Measurements from ENCODE around the gene TIMM44. TPM values are rescaled to one million over a fixed set of nuclear protein-coding genes. Genes with fewer than 3 reads are reported as not detected.

The TIMM44 gene
- total RNA-seq, 2 donors from 2014 or later = 47.3 to 83.4 TPM

GRCh38 chr19:7926021-7926726, 17.3 kb downstream of the TIMM44 start, which contains the start of gene CTXN1:
Gene CTXN1, minus strand, starts transcription at chr19:7926135. Its CDS starts 597 bp downstream, at chr19:7925538.
- 16% methylated on average over 31 of the region's 65 CpGs for WGBS
- Histone ChIP-seq H3K36me3 (peaks cover 9 to 10% of the 10 kb centered on the region in 2 donors), H3K27me3 (replicated peaks; ENCODE audit: insufficient read depth) (no peaks in the 10 kb centered on the region), H3K4me1 (replicated peaks) (peaks cover 21% of the 10 kb centered on the region), H3K27ac (peak within 1 kb of the TSS; percentile 55 to 90), H3K9me3 (no peaks in the 10 kb centered on the region), H3K4me3 (peak within 1 kb of the TSS; percentile 33 to 55)
- intact Hi-C loops (cut with DNase I) = loop anchor here (5.0 kb wide), 1 partner anchor 394 kb away; no protein-coding TSS in a partner anchor
- TF ChIP-seq CTCF (IDR thresholded peaks at IDR 0.05) (no peak), POLR2A (IDR thresholded peaks at IDR 0.05) (no peak), POLR2AphosphoS5 (IDR thresholded peaks at IDR 0.05) (no peak)
- DNase-seq (ENCODE audit: low spot score) = peak; percentile 69

- peaks cover 21% of the 10 kb centered on the region for H3K4me1 ChIP-seq (replicated peaks)
Measured at GRCh38 chr19:7925171-7925851, 18.2 kb downstream of the TIMM44 start.

GRCh38 chr19:7924651-7925170, 18.8 kb downstream of the TIMM44 start:
- peaks cover 20% of the 10 kb centered on the region for H3K4me1 ChIP-seq (replicated peaks)
- no peaks in the 10 kb centered on the region for H3K27me3 ChIP-seq (replicated peaks; ENCODE audit: insufficient read depth)
- intact Hi-C loops (cut with DNase I) = loop anchor here (5.0 kb wide), 1 partner anchor 392 kb away; no protein-coding TSS in a partner anchor
- H3K4me3 ChIP-seq = peak overlapping the region; percentile 33 to 55
- H3K27ac ChIP-seq = peak overlapping the region in 1 of 2 donors; percentile 58
- DNase-seq (ENCODE audit: low spot score) = no peak
- TF ChIP-seq POLR2A (IDR thresholded peaks at IDR 0.05) = no peak
- TF ChIP-seq POLR2AphosphoS5 (IDR thresholded peaks at IDR 0.05) = no peak
- no peak for TF ChIP-seq CTCF (IDR thresholded peaks at IDR 0.05)
- H3K36me3 ChIP-seq = peaks cover 7 to 10% of the 10 kb centered on the region in 2 donors
- H3K9me3 ChIP-seq = no peaks in the 10 kb centered on the region
- WGBS = 52% methylated on average over 34 of the region's 34 CpGs

More at GRCh38 chr19:7925171-7925851, 18.2 kb downstream of the TIMM44 start:
- H3K9me3 ChIP-seq = no peaks in the 10 kb centered on the region
- WGBS = under 1% methylated on average over 42 of the region's 98 CpGs
- intact Hi-C loops (cut with DNase I) = loop anchor here (5.0 kb wide), 1 partner anchor 393 kb away; no protein-coding TSS in a partner anchor
- H3K27me3 ChIP-seq (replicated peaks; ENCODE audit: insufficient read depth) = no peaks in the 10 kb centered on the region
- peak overlapping the region; percentile 33 to 55 for H3K4me3 ChIP-seq
- peak overlapping the region in 1 of 2 donors; percentile 58 for H3K27ac ChIP-seq
- peak; percentile 37 for DNase-seq (ENCODE audit: low spot score)
- peaks cover 7 to 10% of the 10 kb centered on the region in 2 donors for H3K36me3 ChIP-seq
- no peak for TF ChIP-seq POLR2AphosphoS5 (IDR thresholded peaks at IDR 0.05)
- TF ChIP-seq POLR2A (IDR thresholded peaks at IDR 0.05) = no peak
- peak; percentile 59 to 81 (median 75) for TF ChIP-seq CTCF (IDR thresholded peaks at IDR 0.05)

GRCh38 chr19:7924241-7924640, 19.2 kb downstream of the TIMM44 start:
- DNase-seq (ENCODE audit: low spot score) = no peak
- TF ChIP-seq POLR2A (IDR thresholded peaks at IDR 0.05) (no peak), CTCF (IDR thresholded peaks at IDR 0.05) (no peak), POLR2AphosphoS5 (IDR thresholded peaks at IDR 0.05) (no peak)
- intact Hi-C loops (cut with DNase I) = no loop called here
- H3K36me3 ChIP-seq = peaks cover 7 to 10% of the 10 kb centered on the region in 2 donors
- H3K4me3 ChIP-seq = no peak overlapping the region
- 71% methylated on average over 12 of the region's 12 CpGs for WGBS
- no peaks in the 10 kb centered on the region for H3K27me3 ChIP-seq (replicated peaks; ENCODE audit: insufficient read depth)
- peaks cover 15% of the 10 kb centered on the region for H3K4me1 ChIP-seq (replicated peaks)
- peak overlapping the region in 1 of 2 donors; percentile 58 for H3K27ac ChIP-seq
- H3K9me3 ChIP-seq = no peaks in the 10 kb centered on the region
